ENCODE measurements around the gene USP12.

USP12 gene

GRCh38 chr13:27118428-27119054 lies 53.1 kb downstream of the USP12 start:
- no peak for TF ChIP-seq CTCF (IDR thresholded peaks at IDR 0.05; ENCODE audit: low read depth, low read length)

GRCh38 chr13:27117952-27118351 lies 53.7 kb downstream of the USP12 start:
- Histone ChIP-seq H3K4me3 (ENCODE audit: low read depth, low read length) (no peak overlapping the region), H3K27me3 (no peaks in the 10 kb centered on the region), H3K4me1 (no peaks in the 10 kb centered on the region), H3K9me3 (no peaks in the 10 kb centered on the region; the same call in 1 of the 2 replicates), H3K36me3 (no peaks in the 10 kb centered on the region; the same call in 1 of the 2 replicates)
- no peak for TF ChIP-seq CTCF (IDR thresholded peaks at IDR 0.05; ENCODE audit: low read depth, low read length)
- DNase-seq = no peak

More at GRCh38 chr13:27118428-27119054, 53.1 kb downstream of the USP12 start:
- H3K27me3 ChIP-seq = no peaks in the 10 kb centered on the region
- no peaks in the 10 kb centered on the region; the same call in 1 of the 2 replicates for H3K9me3 ChIP-seq
- no peaks in the 10 kb centered on the region for H3K4me1 ChIP-seq
- no peaks in the 10 kb centered on the region; the same call in 1 of the 2 replicates for H3K36me3 ChIP-seq
- no peak for DNase-seq
- H3K4me3 ChIP-seq (ENCODE audit: low read depth, low read length) = no peak overlapping the region

- Histone ChIP-seq H3K36me3 (no peaks in the 10 kb centered on the region; the same call in 1 of the 2 replicates), H3K4me1 (no peaks in the 10 kb centered on the region), H3K27me3 (no peaks in the 10 kb centered on the region), H3K9me3 (no peaks in the 10 kb centered on the region; the same call in 1 of the 2 replicates), H3K4me3 (ENCODE audit: low read depth, low read length) (no peak overlapping the region)
- TF ChIP-seq CTCF (IDR thresholded peaks at IDR 0.05; ENCODE audit: low read depth, low read length) = no peak
- DNase-seq = no peak
Measured at GRCh38 chr13:27117158-27117557, 54.5 kb downstream of the USP12 start.

GRCh38 chr13:27113436-27113835 lies 58.2 kb downstream of the USP12 start:
- no peak for TF ChIP-seq CTCF (IDR thresholded peaks at IDR 0.05; ENCODE audit: low read depth, low read length)
- no peaks in the 10 kb centered on the region; the same call in 1 of the 2 replicates for H3K4me1 ChIP-seq
- H3K4me3 ChIP-seq (ENCODE audit: low read depth, low read length) = no peak overlapping the region
- no peaks in the 10 kb centered on the region for H3K27me3 ChIP-seq
- no peak for DNase-seq
- H3K9me3 ChIP-seq = no peaks in the 10 kb centered on the region
- H3K36me3 ChIP-seq = no peaks in the 10 kb centered on the region; the same call in 1 of the 2 replicates

GRCh38 chr13:27112006-27112405 lies 59.6 kb downstream of the USP12 start:
- Histone ChIP-seq H3K9me3 (no peaks in the 10 kb centered on the region), H3K4me3 (ENCODE audit: low read depth, low read length) (no peak overlapping the region), H3K36me3 (no peaks in the 10 kb centered on the region; the same call in 1 of the 2 replicates), H3K27me3 (no peaks in the 10 kb centered on the region), H3K4me1 (no peaks in the 10 kb centered on the region; the same call in 1 of the 2 replicates)
- TF ChIP-seq CTCF (IDR thresholded peaks at IDR 0.05; ENCODE audit: low read depth, low read length) = no peak
- DNase-seq = no peak

GRCh38 chr13:27110056-27110746 lies 61.4 kb downstream of the USP12 start:
- Histone ChIP-seq H3K27me3 (no peaks in the 10 kb centered on the region), H3K4me1 (no peaks in the 10 kb centered on the region; the same call in none of the 2 replicates), H3K4me3 (ENCODE audit: low read depth, low read length) (no peak overlapping the region), H3K36me3 (peaks cover 4% of the 10 kb centered on the region), H3K9me3 (no peaks in the 10 kb centered on the region)
- no peak for TF ChIP-seq CTCF (IDR thresholded peaks at IDR 0.05; ENCODE audit: low read depth, low read length)
- no peak for DNase-seq
